ENCODE data around the gene ORM2. TPM values are rescaled to one million over a fixed set of nuclear protein-coding genes. Genes with fewer than 3 reads are reported as not detected.

The ORM2 gene
- total RNA-seq, 4 donors from 2014 or later, result 6.3 to 15.6 TPM; not detected in 2

DNA sequence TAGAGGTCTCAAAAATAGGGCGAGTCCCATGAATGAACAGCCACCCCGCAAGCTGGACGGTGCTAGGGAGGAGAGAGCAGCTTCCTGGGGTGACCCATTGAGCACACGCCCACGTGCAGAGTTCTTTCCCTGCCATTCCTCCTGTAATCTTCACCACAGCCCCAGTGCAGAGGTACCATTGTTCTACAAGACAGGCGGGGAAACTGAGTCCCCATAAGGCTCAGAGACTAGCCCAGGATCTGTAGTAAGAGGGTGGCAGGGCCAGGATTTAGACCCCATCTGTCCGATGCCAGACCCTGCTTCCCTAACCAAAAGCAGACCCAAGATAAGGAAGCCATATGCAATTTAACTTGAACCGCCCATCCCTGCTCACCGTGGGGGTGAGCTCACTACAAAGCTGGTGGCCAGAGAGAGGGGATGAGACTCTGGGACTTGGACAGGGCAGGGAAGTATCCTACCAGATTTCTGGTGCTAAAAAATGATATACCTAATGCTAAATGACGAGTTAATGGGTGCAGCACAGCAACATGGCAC lies 43.5 kb upstream of the ORM2 start:
- no peaks in the 10 kb centered on the region for H3K27me3 ChIP-seq
- H3K9me3 ChIP-seq, result no peaks in the 10 kb centered on the region
- no peak for TF ChIP-seq POLR2A (IDR thresholded peaks at IDR 0.05)
- TF ChIP-seq, protein P1, sequence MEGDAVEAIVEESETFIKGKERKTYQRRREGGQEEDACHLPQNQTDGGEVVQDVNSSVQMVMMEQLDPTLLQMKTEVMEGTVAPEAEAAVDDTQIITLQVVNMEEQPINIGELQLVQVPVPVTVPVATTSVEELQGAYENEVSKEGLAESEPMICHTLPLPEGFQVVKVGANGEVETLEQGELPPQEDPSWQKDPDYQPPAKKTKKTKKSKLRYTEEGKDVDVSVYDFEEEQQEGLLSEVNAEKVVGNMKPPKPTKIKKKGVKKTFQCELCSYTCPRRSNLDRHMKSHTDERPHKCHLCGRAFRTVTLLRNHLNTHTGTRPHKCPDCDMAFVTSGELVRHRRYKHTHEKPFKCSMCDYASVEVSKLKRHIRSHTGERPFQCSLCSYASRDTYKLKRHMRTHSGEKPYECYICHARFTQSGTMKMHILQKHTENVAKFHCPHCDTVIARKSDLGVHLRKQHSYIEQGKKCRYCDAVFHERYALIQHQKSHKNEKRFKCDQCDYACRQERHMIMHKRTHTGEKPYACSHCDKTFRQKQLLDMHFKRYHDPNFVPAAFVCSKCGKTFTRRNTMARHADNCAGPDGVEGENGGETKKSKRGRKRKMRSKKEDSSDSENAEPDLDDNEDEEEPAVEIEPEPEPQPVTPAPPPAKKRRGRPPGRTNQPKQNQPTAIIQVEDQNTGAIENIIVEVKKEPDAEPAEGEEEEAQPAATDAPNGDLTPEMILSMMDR (IDR thresholded peaks at IDR 0.05 in 4 of 5, conservative IDR thresholded peaks at IDR 0.05 in 1 of 5), result no peak
- no peak for ATAC-seq
- peak in 1 of 2 donors; percentile 1 for DNase-seq
- H3K4me1 ChIP-seq, result no peaks in the 10 kb centered on the region
- no peak overlapping the region for H3K4me3 ChIP-seq
- H3K36me3 ChIP-seq, result no peaks in the 10 kb centered on the region
- intact Hi-C loops (cut with DNase I; ENCODE audit: low total_unique reads) (no loop called here), in situ Hi-C loops (cut with MboI; ENCODE audit: low sequenced_read_pairs in 4 of 4) (loop anchor here in 3 of 4 donors (5.0 to 25.0 kb wide), 5 partner anchors 121 to 474 kb away; partner anchors contain the start of gene COL27A1 (in 1 of the 3))
- H3K27ac ChIP-seq, result no peak overlapping the region

DNA sequence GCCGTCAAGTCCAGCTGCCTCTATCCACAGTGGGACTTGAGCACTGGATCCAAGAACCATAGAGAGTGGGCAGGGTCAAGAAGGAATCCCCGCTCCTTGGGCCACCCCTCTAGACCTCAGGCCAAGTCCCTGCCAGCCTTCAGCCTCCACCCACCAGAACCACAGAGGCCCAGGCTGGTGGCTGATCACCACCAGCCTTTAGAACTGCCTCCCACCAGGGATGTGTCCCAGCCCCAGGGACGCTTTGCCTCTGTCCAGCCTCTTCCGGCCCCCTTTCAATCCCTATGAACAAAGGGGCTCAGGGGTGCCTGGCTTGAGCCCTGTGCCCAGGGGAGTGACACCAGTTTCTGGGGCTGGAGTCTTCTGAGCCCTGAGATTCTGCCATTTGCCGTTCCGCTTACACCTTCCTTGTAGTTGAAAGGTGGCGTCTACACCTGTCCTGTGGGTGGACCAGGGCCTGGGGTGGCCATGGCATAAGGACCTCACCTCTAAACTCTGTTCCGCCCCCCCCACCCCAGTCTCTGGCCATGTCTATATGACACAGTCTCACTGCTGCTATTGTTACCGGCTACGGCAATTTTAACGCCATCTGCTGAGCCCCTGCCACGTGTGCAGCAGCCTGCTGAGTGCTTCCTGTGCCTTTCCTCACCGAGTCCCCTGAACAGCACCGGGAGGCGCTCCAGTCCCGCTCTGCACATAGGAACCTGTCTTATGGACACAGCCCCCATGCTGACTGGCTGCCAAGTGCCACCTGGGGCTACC lies 42.5 kb upstream of the ORM2 start:
- TF ChIP-seq, protein P1 (IDR thresholded peaks at IDR 0.05 in 4 of 5, conservative IDR thresholded peaks at IDR 0.05 in 1 of 5), result no peak
- no peak for TF ChIP-seq POLR2A (IDR thresholded peaks at IDR 0.05)
- intact Hi-C loops (cut with DNase I; ENCODE audit: low total_unique reads), result no loop called here
- DNase-seq, result peak in 1 of 2 donors; percentile 7

GRCh38 chr9:114287763-114288192 lies 41.9 kb upstream of the ORM2 start:
- H3K27me3 ChIP-seq, result no peaks in the 10 kb centered on the region
- H3K27ac ChIP-seq, result no peak overlapping the region
- no peaks in the 10 kb centered on the region for H3K9me3 ChIP-seq
- TF ChIP-seq, protein P1 (IDR thresholded peaks at IDR 0.05 in 4 of 5, conservative IDR thresholded peaks at IDR 0.05 in 1 of 5), result no peak
- TF ChIP-seq POLR2A (IDR thresholded peaks at IDR 0.05), result no peak
- in situ Hi-C loops (cut with MboI; ENCODE audit: low sequenced_read_pairs in 4 of 4) (loop anchor here in 3 of 4 donors (5.0 to 25.0 kb wide), 5 partner anchors 123 to 475 kb away; partner anchors contain the start of gene COL27A1 (in 1 of the 3)), intact Hi-C loops (cut with DNase I; ENCODE audit: low total_unique reads) (no loop called here)
- peak in 1 of 2 donors; percentile 4 for DNase-seq
- no peak for ATAC-seq
- H3K4me3 ChIP-seq, result no peak overlapping the region
- H3K4me1 ChIP-seq, result no peaks in the 10 kb centered on the region
- no peaks in the 10 kb centered on the region for H3K36me3 ChIP-seq

More for the DNA sequence above, 42.5 kb upstream of the ORM2 start:
- H3K27me3 ChIP-seq, result no peaks in the 10 kb centered on the region
- no peaks in the 10 kb centered on the region for H3K36me3 ChIP-seq
- no peaks in the 10 kb centered on the region for H3K4me1 ChIP-seq
- no peak overlapping the region for H3K4me3 ChIP-seq
- H3K9me3 ChIP-seq, result no peaks in the 10 kb centered on the region
- no peak overlapping the region for H3K27ac ChIP-seq
- no peak for ATAC-seq
- in situ Hi-C loops (cut with MboI; ENCODE audit: low sequenced_read_pairs in 4 of 4), result loop anchor here in 3 of 4 donors (5.0 to 25.0 kb wide), 5 partner anchors 122 to 475 kb away; partner anchors contain the start of gene COL27A1 (in 1 of the 3)

- Histone ChIP-seq H3K27me3 (no peaks in the 10 kb centered on the region), H3K4me1 (no peaks in the 10 kb centered on the region), H3K4me3 (no peak overlapping the region), H3K9me3 (no peaks in the 10 kb centered on the region), H3K36me3 (no peaks in the 10 kb centered on the region), H3K27ac (no peak overlapping the region)
- no peak for TF ChIP-seq POLR2A (IDR thresholded peaks at IDR 0.05)
- TF ChIP-seq, protein P1 (IDR thresholded peaks at IDR 0.05 in 4 of 5, conservative IDR thresholded peaks at IDR 0.05 in 1 of 5), result no peak
- intact Hi-C loops (cut with DNase I; ENCODE audit: low total_unique reads), result no loop called here
- in situ Hi-C loops (cut with MboI; ENCODE audit: low sequenced_read_pairs in 4 of 4), result loop anchor here in 3 of 4 donors (5.0 to 25.0 kb wide), 5 partner anchors 124 to 476 kb away; partner anchors contain the start of gene COL27A1 (in 1 of the 3)
- DNase-seq, result peak in 1 of 2 donors; percentile 8
- ATAC-seq, result no peak
These were observed 41.2 kb upstream of the ORM2 start for GRCh38 chr9:114288193-114289091.
